Activated naive CD4-positive, alpha-beta T cell treated with anti-CD3 and anti-CD28 coated beads, Interleukin-2, amount 10 ng/mL, durations not matched to agents 7 days and 5 days (primary cell): ENCODE measurements around the gene SRMS.

Source experiments
- CTCF ChIA-PET: fragments of 350-600 bp; sonication (Branson Sonifier 250); formaldehyde crosslinking; loops from one replicate; lab custom pipeline; 2021; ENCODE audit warnings: antibody characterized with exemption; lab: Charles Lee
- DNase-seq: peaks from one replicate; pipeline ENCODE4 v3.0.0-alpha.2; 2020
- H3K27ac Mint-ChIP-seq: one replicate; pipeline ENCODE4 v1.8.0; 2021; ENCODE audit warnings: mild to moderate bottlenecking, moderate library complexity, mixed read lengths
- H3K27me3 Mint-ChIP-seq: one replicate; pipeline ENCODE4 v1.8.0; 2021; ENCODE audit warnings: mild to moderate bottlenecking, mixed read lengths
- H3K36me3 Mint-ChIP-seq: one replicate; pipeline ENCODE4 v1.8.0; 2021; ENCODE audit warnings: mixed read lengths
- H3K4me1 Mint-ChIP-seq: one replicate; pipeline ENCODE4 v1.8.0; 2021; ENCODE audit warnings: mixed read lengths
- H3K4me3 Mint-ChIP-seq: one replicate; pipeline ENCODE4 v1.8.0; 2021; ENCODE audit warnings: mild to moderate bottlenecking, moderate library complexity, mixed read lengths
- H3K9me3 Mint-ChIP-seq: one replicate; pipeline ENCODE4 v1.8.0; 2021; ENCODE audit warnings: mixed read lengths

Gene SRMS

GRCh38 chr20:63525971-63526370 is 21.6 kb downstream of the SRMS start:
- DNase-seq = peak; percentile 12
- H3K27ac Mint-ChIP-seq = no peak overlapping the region
- CTCF ChIA-PET = no interaction called here
- H3K4me3 Mint-ChIP-seq = no peak overlapping the region
- H3K36me3 Mint-ChIP-seq = peaks cover 25% of the 10 kb centered on the region
- peaks cover 18% of the 10 kb centered on the region for H3K4me1 Mint-ChIP-seq
- peaks cover 22% of the 10 kb centered on the region for H3K27me3 Mint-ChIP-seq
- H3K9me3 Mint-ChIP-seq = peaks cover 6% of the 10 kb centered on the region

GRCh38 chr20:63525185-63525584 is 22.4 kb downstream of the SRMS start:
- H3K4me1 Mint-ChIP-seq = peaks cover 18% of the 10 kb centered on the region
- CTCF ChIA-PET = no interaction called here
- H3K9me3 Mint-ChIP-seq = peaks cover 6% of the 10 kb centered on the region
- H3K27me3 Mint-ChIP-seq = peaks cover 22% of the 10 kb centered on the region
- peaks cover 25% of the 10 kb centered on the region for H3K36me3 Mint-ChIP-seq
- no peak overlapping the region for H3K27ac Mint-ChIP-seq
- DNase-seq = no peak
- H3K4me3 Mint-ChIP-seq = no peak overlapping the region

GRCh38 chr20:63522981-63523611 is 24.5 kb downstream of the SRMS start:
- Mint-ChIP-seq H3K36me3 (peaks cover 25% of the 10 kb centered on the region), H3K9me3 (peaks cover 6% of the 10 kb centered on the region), H3K27me3 (peaks cover 25% of the 10 kb centered on the region), H3K27ac (peak overlapping the region; percentile 7), H3K4me1 (peaks cover 23% of the 10 kb centered on the region), H3K4me3 (peak overlapping the region; percentile 15)
- DNase-seq = peak; percentile 19
- CTCF ChIA-PET = interaction anchor here (1.3 kb wide), 1 partner anchor 14 kb away, joined by 3 read pairs; no protein-coding TSS in a partner anchor

GRCh38 chr20:63522091-63522868 is 25.3 kb downstream of the SRMS start:
- CTCF ChIA-PET = interaction anchor here (1.3 to 1.6 kb wide), 2 partner anchors 15 to 26 kb away, joined by 3 to 5 read pairs; no protein-coding TSS in a partner anchor
- Mint-ChIP-seq H3K9me3 (peaks cover 6% of the 10 kb centered on the region), H3K4me1 (peaks cover 22% of the 10 kb centered on the region), H3K27ac (peak overlapping the region; percentile 68), H3K27me3 (peaks cover 32% of the 10 kb centered on the region), H3K36me3 (peaks cover 25% of the 10 kb centered on the region), H3K4me3 (peak overlapping the region; percentile 56)
- DNase-seq = peak; percentile 20

- H3K27me3 Mint-ChIP-seq = peaks cover 33% of the 10 kb centered on the region
- H3K9me3 Mint-ChIP-seq = peaks cover 6% of the 10 kb centered on the region
- H3K27ac Mint-ChIP-seq = peak overlapping the region; percentile 82
- peak overlapping the region; percentile 79 for H3K4me3 Mint-ChIP-seq
- H3K36me3 Mint-ChIP-seq = peaks cover 25% of the 10 kb centered on the region
- DNase-seq = peak; percentile 19
- H3K4me1 Mint-ChIP-seq = peaks cover 22% of the 10 kb centered on the region
- CTCF ChIA-PET = interaction anchor here (1.6 kb wide), 1 partner anchor 25 kb away, joined by 5 read pairs; no protein-coding TSS in a partner anchor
These were observed 25.9 kb downstream of the SRMS start for GRCh38 chr20:63521602-63522001.

- peak overlapping the region; percentile 79 for H3K4me3 Mint-ChIP-seq
- CTCF ChIA-PET = interaction anchor here (0.6 to 1.6 kb wide), 3 partner anchors 17 to 79 kb away, joined by 3 to 5 read pairs (median 3); no protein-coding TSS in a partner anchor
- peaks cover 33% of the 10 kb centered on the region for H3K27me3 Mint-ChIP-seq
- H3K36me3 Mint-ChIP-seq = peaks cover 25% of the 10 kb centered on the region
- peaks cover 22% of the 10 kb centered on the region for H3K4me1 Mint-ChIP-seq
- peaks cover 6% of the 10 kb centered on the region for H3K9me3 Mint-ChIP-seq
- peak; percentile 82 for DNase-seq
- H3K27ac Mint-ChIP-seq = peak overlapping the region; percentile 82
These were observed 26.5 kb downstream of the SRMS start for GRCh38 chr20:63520934-63521601.

GRCh38 chr20:63520504-63520933 is 27.0 kb downstream of the SRMS start, which contains the start of gene PPDPF:
Gene PPDPF (plus strand): TSS chr20:63520765. CDS start chr20:63521309, 544 bp downstream.
- H3K4me3 Mint-ChIP-seq = peak within 1 kb of the TSS; percentile 79
- DNase-seq = peak; percentile 85
- peak within 1 kb of the TSS; percentile 90 for H3K27ac Mint-ChIP-seq
- peaks cover 22% of the 10 kb centered on the region for H3K4me1 Mint-ChIP-seq
- H3K27me3 Mint-ChIP-seq = peaks cover 36% of the 10 kb centered on the region
- H3K36me3 Mint-ChIP-seq = peaks cover 25% of the 10 kb centered on the region
- CTCF ChIA-PET = interaction anchor here (0.6 to 1.6 kb wide), 3 partner anchors 18 to 79 kb away, joined by 3 to 5 read pairs (median 3); no protein-coding TSS in a partner anchor
- peaks cover 8% of the 10 kb centered on the region for H3K9me3 Mint-ChIP-seq

- peak overlapping the region; percentile 76 for H3K27ac Mint-ChIP-seq
- H3K36me3 Mint-ChIP-seq = peaks cover 23% of the 10 kb centered on the region
- H3K9me3 Mint-ChIP-seq = peaks cover 14% of the 10 kb centered on the region
- peaks cover 22% of the 10 kb centered on the region for H3K4me1 Mint-ChIP-seq
- CTCF ChIA-PET = interaction anchor here (0.9 to 1.6 kb wide), 3 partner anchors 23 to 78 kb away, joined by 3 to 5 read pairs (median 4); no protein-coding TSS in a partner anchor
- H3K27me3 Mint-ChIP-seq = peaks cover 42% of the 10 kb centered on the region
- H3K4me3 Mint-ChIP-seq = peak overlapping the region; percentile 71
- peak; percentile 84 for DNase-seq
These were observed 27.7 kb downstream of the SRMS start for GRCh38 chr20:63519668-63520503.

- Mint-ChIP-seq H3K27ac (peak overlapping the region; percentile 76), H3K27me3 (peaks cover 48% of the 10 kb centered on the region), H3K4me3 (peak overlapping the region; percentile 71), H3K4me1 (peaks cover 19% of the 10 kb centered on the region), H3K36me3 (peaks cover 20% of the 10 kb centered on the region), H3K9me3 (peaks cover 17% of the 10 kb centered on the region)
- CTCF ChIA-PET = interaction anchor here (1.3 kb wide), 1 partner anchor 23 kb away, joined by 4 read pairs; no protein-coding TSS in a partner anchor
- DNase-seq = peak; percentile 22
These were observed 28.4 kb downstream of the SRMS start for GRCh38 chr20:63518946-63519667.

- Mint-ChIP-seq H3K36me3 (peaks cover 15% of the 10 kb centered on the region), H3K27ac (no peak overlapping the region), H3K27me3 (peaks cover 46% of the 10 kb centered on the region), H3K9me3 (peaks cover 14% of the 10 kb centered on the region), H3K4me1 (peaks cover 16% of the 10 kb centered on the region), H3K4me3 (peak overlapping the region; percentile 51)
- peak; percentile 12 for DNase-seq
- CTCF ChIA-PET = interaction anchor here (1.0 kb wide), 1 partner anchor 22 kb away, joined by 5 read pairs; no protein-coding TSS in a partner anchor
These were observed 29.1 kb downstream of the SRMS start for GRCh38 chr20:63518351-63518861.

- Mint-ChIP-seq H3K4me1 (peaks cover 15% of the 10 kb centered on the region), H3K27me3 (peaks cover 51% of the 10 kb centered on the region), H3K9me3 (peaks cover 13% of the 10 kb centered on the region), H3K36me3 (peaks cover 7% of the 10 kb centered on the region), H3K27ac (no peak overlapping the region), H3K4me3 (peak overlapping the region; percentile 51)
- DNase-seq = peak; percentile 11
- CTCF ChIA-PET = interaction anchor here (1.0 kb wide), 1 partner anchor 21 kb away, joined by 5 read pairs; no protein-coding TSS in a partner anchor
These were observed 29.9 kb downstream of the SRMS start for GRCh38 chr20:63517376-63518309.
